Spleen (tissue), 11 donors: ENCODE measurements around the gene SKI. TPM values are rescaled to one million over a fixed set of nuclear protein-coding genes. Genes with fewer than 3 reads are reported as not detected.

ENCODE experiments used
- DNase-seq: peaks from one replicate; pipeline ENCODE4 v3.0.0-alpha.2; 2020
- H3K27ac ChIP-seq, 8 donors: fragments of 200-600 bp; sonication (generic) in 7 of 8; 1 replicate in 4 of 8; 2 replicates in 4 of 8; pipeline versions ENCODE4 v1.5.0 to v1.8.0; 2016 to 2021; ENCODE audit warnings: inconsistent platforms in 4 of 8, mild to moderate bottlenecking in 4 of 8, moderate library complexity in 1 of 8
- H3K27me3 ChIP-seq, 7 donors: fragments of 200-600 bp; sonication (generic) in 6 of 7; replicated peaks in 1 of 7; 1 replicate in 4 of 7; 2 replicates in 3 of 7; pipeline versions ENCODE4 v1.5.0 to v1.8.0; 2016 to 2021; ENCODE audit warnings: inconsistent platforms in 3 of 7, mild to moderate bottlenecking in 1 of 7
- H3K36me3 ChIP-seq, 6 donors: fragments of 200-600 bp; sonication (generic) in 5 of 6; 1 replicate in 4 of 6; 2 replicates in 2 of 6; pipeline versions ENCODE4 v1.5.0 to v1.8.0; 2016 to 2021; ENCODE audit warnings: inconsistent platforms in 2 of 6
- H3K4me1 ChIP-seq, 6 donors: fragments of 200-600 bp; sonication (generic) in 5 of 6; 1 replicate in 3 of 6; 2 replicates in 3 of 6; pipeline versions ENCODE4 v1.5.0 to v1.8.0; 2016 to 2021; ENCODE audit warnings: inconsistent platforms in 3 of 6
- H3K4me3 ChIP-seq, 8 donors: fragments of 200-600 bp; sonication (generic) in 7 of 8; 1 replicate in 4 of 8; 2 replicates in 4 of 8; pipeline versions ENCODE4 v1.5.0 to v1.8.0; 2016 to 2021; ENCODE audit warnings: inconsistent platforms in 4 of 8, mild to moderate bottlenecking in 4 of 8, moderate library complexity in 2 of 8
- H3K9me3 ChIP-seq, 8 donors: fragments of 200-600 bp; sonication (generic) in 7 of 8; 1 replicate in 4 of 8; 2 replicates in 4 of 8; pipeline versions ENCODE4 v1.5.0 to v1.8.0; 2016 to 2021; ENCODE audit warnings: inconsistent platforms in 4 of 8
- CTCF ChIP-seq, 11 experiments: fragments of 200-600 bp in 7 of 11; fragments of 450-650 bp in 4 of 11; sonication (generic) in 4 of 11; IDR thresholded peaks in 8 of 11; conservative IDR thresholded peaks in 3 of 11; 1 replicate in 7 of 11; 2 replicates in 4 of 11; pipeline versions ENCODE4 v1.4.0 to v1.8.0; 2016 to 2021; ENCODE audit warnings: antibody characterized with exemption in 11 of 11, inconsistent platforms in 4 of 11, mild to moderate bottlenecking in 1 of 11
- POLR2A ChIP-seq, 3 donors: fragments of 450-650 bp; IDR thresholded peaks; one replicate each; pipeline ENCODE4 v1.5.1; 2017; ENCODE audit warnings: antibody characterized with exemption in 3 of 3, mild to moderate bottlenecking in 1 of 3
- POLR2AphosphoS5 ChIP-seq, 3 donors: sonication (generic); formaldehyde crosslinking; IDR thresholded peaks; one replicate each; pipeline ENCODE4 v1.5.1; 2017; ENCODE audit warnings: antibody characterized with exemption in 3 of 3
- WGBS, 5 donors: extraction: QIAGEN DNeasy Blood & Tissue Kit in 3 of 5; methylation state at CpG; one replicate each; pipeline versions ENCODE4 v1.1.5 to v1.1.7; 2013 to 2018; 5-methylcytosine and 5-hydroxymethylcytosine counted together
- intact Hi-C: fragments of 100-400 bp; cut with DNase I; formaldehyde crosslinking; loops from one replicate; pipeline ENCODE4 v1.15.0; 2023; ENCODE audit warnings: low total_unique reads
- polyA plus RNA-seq, 3 donors: library from polyadenylated mRNA; stranded (reverse); fragments of 200-250 nt; gene quantifications; one replicate each; pipeline ENCODE4 v1.2.1, GENCODE V29; 2013
- total RNA-seq, 7 donors: library from RNA; depleted of rRNA in 3 of 7; stranded (reverse); fragments of >200 nt in 3 of 7; fragmentation: NEBNext Ultra II Directional in 4 of 7; extraction: Animal tissue kit (Norgen Biotek cat#: 25700) in 4 of 7; gene quantifications; one replicate each; pipeline versions ENCODE4 v1.1.0 to v1.2.1, GENCODE V29; 2016 to 2021
- donor health status: healthy with polysubstance abuse.
- donor health status: DM: no; HTN: no; CAD: no; lungs with moderate emphysema.
- donor health status: DM: no; HTN: no; CAD: no.
- donor health status: Bipolar disorder and iron deficiency.
- donor health status: healthy.
- donor health status: DM: no; HTN: no; CAD: no.
- donor health status: DM: yes; HTN: yes; CAD: no.

SKI gene
- total and polyA plus RNA-seq, 10 donors = 4.4 to 100.0 (median 54.3) TPM

- peak overlapping the region in 6 of 8 donors; percentile 30 to 66 (median 64) for H3K27ac ChIP-seq
- H3K4me1 ChIP-seq = peaks cover 67 to 94% (median 89%) of the 10 kb centered on the region in 6 donors
- 37 to 52% (median 38%) methylated on average over 12 to 14 of the region's 14 CpGs for WGBS, 5 donors
- H3K4me3 ChIP-seq = no peak overlapping the region
- H3K27me3 ChIP-seq = no peaks in the 10 kb centered on the region
- intact Hi-C loops = no loop called here
- TF ChIP-seq CTCF (IDR thresholded peaks at IDR 0.05 in 8 of 11, conservative IDR thresholded peaks at IDR 0.05 in 3 of 11) = no peak
- TF ChIP-seq POLR2AphosphoS5 (IDR thresholded peaks at IDR 0.05) = peak in 1 of 3 donors; percentile 24
- DNase-seq = no peak
- peaks cover 0 to 10% (median 0%) of the 10 kb centered on the region in 6 donors for H3K36me3 ChIP-seq
- H3K9me3 ChIP-seq = no peaks in the 10 kb centered on the region
Observed at GRCh38 chr1:2275796-2276536, 47.8 kb downstream of the SKI start.

- Histone ChIP-seq H3K9me3 (no peaks in the 10 kb centered on the region), H3K27ac (peak overlapping the region in 5 of 8 donors; percentile 20 to 66 (median 64)), H3K27me3 (no peaks in the 10 kb centered on the region), H3K4me1 (peaks cover 61 to 84% (median 78%) of the 10 kb centered on the region in 6 donors), H3K36me3 (peaks cover 0 to 10% (median 0%) of the 10 kb centered on the region in 6 donors), H3K4me3 (no peak overlapping the region)
- TF ChIP-seq POLR2A (IDR thresholded peaks at IDR 0.05) = no peak
- TF ChIP-seq CTCF (IDR thresholded peaks at IDR 0.05 in 8 of 11, conservative IDR thresholded peaks at IDR 0.05 in 3 of 11) = no peak
- no peak for TF ChIP-seq POLR2AphosphoS5 (IDR thresholded peaks at IDR 0.05)
- 79 to 92% (median 87%) methylated on average over 12 of the region's 12 CpGs for WGBS, 5 donors
- DNase-seq = no peak
- intact Hi-C loops = no loop called here
Observed at GRCh38 chr1:2276803-2277580, 48.9 kb downstream of the SKI start.

GRCh38 chr1:2277741-2278488 is 49.8 kb downstream of the SKI start:
- Histone ChIP-seq H3K4me3 (no peak overlapping the region), H3K27ac (peak overlapping the region; percentile 41 to 79 (median 76)), H3K4me1 (peaks cover 54 to 81% (median 73%) of the 10 kb centered on the region in 6 donors), H3K36me3 (peaks cover 0 to 16% (median 0%) of the 10 kb centered on the region in 6 donors), H3K27me3 (no peaks in the 10 kb centered on the region), H3K9me3 (no peaks in the 10 kb centered on the region)
- intact Hi-C loops = no loop called here
- DNase-seq = no peak
- TF ChIP-seq CTCF (IDR thresholded peaks at IDR 0.05 in 8 of 11, conservative IDR thresholded peaks at IDR 0.05 in 3 of 11) = no peak
- TF ChIP-seq POLR2AphosphoS5 (IDR thresholded peaks at IDR 0.05) = peak in 1 of 3 donors; percentile 36
- TF ChIP-seq POLR2A (IDR thresholded peaks at IDR 0.05) = no peak
- 87 to 96% (median 92%) methylated on average over 23 to 25 of the region's 25 CpGs for WGBS, 5 donors
